Measurements from ENCODE around the gene ZYG11A. TPM values are rescaled to one million over a fixed set of nuclear protein-coding genes. Genes with fewer than 3 reads are reported as not detected.

The ZYG11A gene
- total and polyA plus RNA-seq, 8 donors, result 0.09 to 0.27 (median 0.14) TPM; not detected in 1

DNA sequence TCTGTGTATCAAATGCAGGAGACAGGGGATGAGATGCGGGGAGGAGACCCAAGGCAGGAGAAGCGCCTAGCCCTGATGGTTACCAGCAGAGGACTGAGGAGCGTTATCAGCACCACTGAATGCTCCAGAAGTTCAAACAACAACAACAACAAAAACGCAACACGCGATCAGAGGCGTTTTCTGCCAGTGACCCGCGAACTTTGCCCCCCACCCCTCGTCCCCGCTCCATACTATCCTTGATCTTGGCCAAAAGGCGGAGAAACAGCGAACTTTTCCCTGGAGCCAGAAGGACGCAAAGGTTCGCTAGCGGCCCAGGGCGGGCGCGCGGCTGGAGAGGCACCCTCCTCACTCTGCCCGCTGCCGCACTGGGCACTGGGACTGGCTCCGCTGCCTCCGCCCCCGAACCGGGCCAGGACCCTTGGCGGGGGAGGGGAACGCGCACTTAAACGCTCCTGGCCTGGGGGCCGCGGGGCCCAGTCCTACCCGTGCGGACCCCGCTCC lies 78.3 kb downstream of the ZYG11A start:
- Histone ChIP-seq H3K4me3 (peak overlapping the region; percentile 53 to 58), H3K9me3 (no peaks in the 10 kb centered on the region), H3K27ac (peak overlapping the region; percentile 60 to 67), H3K27me3 (peaks cover 0 to 26% of the 10 kb centered on the region in 2 donors), H3K4me1 (peaks cover 0 to 10% of the 10 kb centered on the region in 2 donors), H3K36me3 (no peaks in the 10 kb centered on the region)
- TF ChIP-seq, protein P1, sequence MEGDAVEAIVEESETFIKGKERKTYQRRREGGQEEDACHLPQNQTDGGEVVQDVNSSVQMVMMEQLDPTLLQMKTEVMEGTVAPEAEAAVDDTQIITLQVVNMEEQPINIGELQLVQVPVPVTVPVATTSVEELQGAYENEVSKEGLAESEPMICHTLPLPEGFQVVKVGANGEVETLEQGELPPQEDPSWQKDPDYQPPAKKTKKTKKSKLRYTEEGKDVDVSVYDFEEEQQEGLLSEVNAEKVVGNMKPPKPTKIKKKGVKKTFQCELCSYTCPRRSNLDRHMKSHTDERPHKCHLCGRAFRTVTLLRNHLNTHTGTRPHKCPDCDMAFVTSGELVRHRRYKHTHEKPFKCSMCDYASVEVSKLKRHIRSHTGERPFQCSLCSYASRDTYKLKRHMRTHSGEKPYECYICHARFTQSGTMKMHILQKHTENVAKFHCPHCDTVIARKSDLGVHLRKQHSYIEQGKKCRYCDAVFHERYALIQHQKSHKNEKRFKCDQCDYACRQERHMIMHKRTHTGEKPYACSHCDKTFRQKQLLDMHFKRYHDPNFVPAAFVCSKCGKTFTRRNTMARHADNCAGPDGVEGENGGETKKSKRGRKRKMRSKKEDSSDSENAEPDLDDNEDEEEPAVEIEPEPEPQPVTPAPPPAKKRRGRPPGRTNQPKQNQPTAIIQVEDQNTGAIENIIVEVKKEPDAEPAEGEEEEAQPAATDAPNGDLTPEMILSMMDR (IDR thresholded peaks at IDR 0.05), result no peak
- DNase-seq (peak in 2 of 4 donors; percentile 14 to 80), ATAC-seq (peak; percentile 86)
- intact Hi-C loops (cut with DNase I), result no loop called here

DNA sequence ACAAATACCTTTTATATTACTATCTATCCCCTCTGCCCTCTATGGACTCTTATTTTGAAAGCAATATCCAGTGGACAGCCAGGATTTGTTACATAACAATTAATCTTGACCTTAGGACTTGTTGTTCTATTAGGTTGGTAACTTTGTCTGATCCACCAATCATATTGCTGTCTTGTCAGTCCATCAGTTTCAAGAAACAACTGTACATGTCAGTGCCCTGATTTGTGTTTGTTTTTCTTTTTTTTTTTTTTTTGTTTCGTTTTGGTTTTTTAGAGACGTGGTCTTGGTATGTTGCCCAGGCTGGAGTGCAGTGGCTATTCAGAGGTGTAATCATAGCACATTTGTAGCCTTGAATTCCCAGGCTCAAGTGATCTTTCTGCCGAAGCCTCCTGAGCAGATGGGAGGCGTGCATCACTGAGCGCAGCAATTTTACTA lies 83.0 kb downstream of the ZYG11A start:
- H3K4me3 ChIP-seq, result no peak overlapping the region
- ATAC-seq, result no peak
- H3K36me3 ChIP-seq, result no peaks in the 10 kb centered on the region
- H3K9me3 ChIP-seq, result no peaks in the 10 kb centered on the region
- DNase-seq, result no peak
- peaks cover 0 to 42% of the 10 kb centered on the region in 2 donors for H3K27me3 ChIP-seq
- TF ChIP-seq, protein P1 (IDR thresholded peaks at IDR 0.05), result no peak
- H3K4me1 ChIP-seq, result peaks cover 5 to 32% of the 10 kb centered on the region in 2 donors
- no peak overlapping the region for H3K27ac ChIP-seq
- intact Hi-C loops (cut with DNase I), result no loop called here

DNA sequence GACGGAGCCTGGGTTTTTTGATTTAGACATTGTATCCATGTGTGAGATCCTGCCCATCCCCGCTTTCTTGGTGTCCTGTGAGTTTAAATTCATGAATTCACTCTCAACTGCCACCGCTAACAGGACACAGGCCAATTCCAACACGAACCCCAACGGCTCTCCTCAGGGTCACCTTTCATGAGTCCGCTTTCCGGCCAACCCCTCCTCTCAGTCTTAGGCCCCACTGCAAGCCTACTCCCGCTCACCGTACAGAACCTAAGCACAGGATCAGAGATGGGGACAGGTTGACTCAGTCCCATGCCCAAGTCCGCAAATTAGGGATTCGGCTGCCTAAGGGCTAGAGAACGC lies 84.3 kb downstream of the ZYG11A start:
- Histone ChIP-seq H3K27ac (peak overlapping the region in 1 of 2 donors; percentile 73), H3K27me3 (peaks cover 0 to 31% of the 10 kb centered on the region in 2 donors), H3K4me3 (peak overlapping the region; percentile 65 to 67), H3K36me3 (no peaks in the 10 kb centered on the region), H3K4me1 (peaks cover 5 to 25% of the 10 kb centered on the region in 2 donors), H3K9me3 (no peaks in the 10 kb centered on the region)
- ATAC-seq (no peak), DNase-seq (no peak)
- TF ChIP-seq, protein P1 (IDR thresholded peaks at IDR 0.05), result no peak
- intact Hi-C loops (cut with DNase I), result no loop called here

DNA sequence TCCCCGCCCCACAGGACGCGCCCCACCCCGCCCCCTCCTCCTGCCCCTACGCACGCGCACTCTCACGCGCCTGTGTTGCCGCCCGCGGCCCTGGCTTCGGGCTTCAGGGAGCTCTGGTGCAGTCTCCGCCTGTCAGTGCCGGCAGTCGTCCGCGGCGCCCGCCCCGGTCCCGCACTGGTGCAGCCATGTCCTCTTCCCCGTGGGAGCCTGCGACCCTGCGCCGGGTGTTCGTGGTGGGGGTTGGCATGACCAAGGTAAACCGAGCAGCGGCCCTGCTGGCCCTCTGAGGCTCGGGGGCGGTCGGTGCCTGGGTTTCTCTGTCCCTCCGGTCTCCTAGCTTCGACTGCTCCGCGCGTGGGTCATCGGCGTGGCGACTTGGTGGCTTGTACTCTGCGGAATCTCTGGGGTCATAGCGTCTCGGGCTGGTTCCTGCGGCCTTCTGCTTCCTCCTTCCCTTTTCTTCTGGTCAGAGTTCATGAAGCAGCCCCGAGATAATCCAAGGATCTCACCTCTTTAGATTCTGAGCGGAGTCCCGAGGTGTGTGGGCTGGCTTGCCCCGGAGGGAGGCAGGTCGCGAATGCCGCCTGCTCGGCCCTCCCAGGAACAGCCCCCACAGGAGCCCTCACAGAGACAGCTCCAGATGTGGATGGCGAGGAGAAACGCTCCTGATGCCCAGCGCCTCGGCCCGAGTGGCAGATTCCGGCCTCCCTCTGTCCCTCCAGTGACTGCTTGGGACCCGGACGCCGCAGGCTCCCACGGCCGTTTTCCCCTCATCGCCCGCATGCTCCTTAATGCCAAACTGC lies 84.9 kb downstream of the ZYG11A start, which contains the start of gene SCP2:
SCP2 (plus strand) TSS at position 65 of the 803 bp plus-strand sequence; CDS start at position 186, 121 bp downstream.
- H3K27ac ChIP-seq, result peak within 1 kb of the TSS in 1 of 2 donors; percentile 73
- TF ChIP-seq, protein P1 (IDR thresholded peaks at IDR 0.05), result no peak
- DNase-seq (peak; percentile 72 to 95 (median 83)), ATAC-seq (peak; percentile 98)
- peaks cover 5 to 24% of the 10 kb centered on the region in 2 donors for H3K4me1 ChIP-seq
- intact Hi-C loops (cut with DNase I), result no loop called here
- no peaks in the 10 kb centered on the region for H3K36me3 ChIP-seq
- no peaks in the 10 kb centered on the region for H3K9me3 ChIP-seq
- H3K27me3 ChIP-seq, result peaks cover 0 to 27% of the 10 kb centered on the region in 2 donors
- peak within 1 kb of the TSS; percentile 65 to 67 for H3K4me3 ChIP-seq

DNA sequence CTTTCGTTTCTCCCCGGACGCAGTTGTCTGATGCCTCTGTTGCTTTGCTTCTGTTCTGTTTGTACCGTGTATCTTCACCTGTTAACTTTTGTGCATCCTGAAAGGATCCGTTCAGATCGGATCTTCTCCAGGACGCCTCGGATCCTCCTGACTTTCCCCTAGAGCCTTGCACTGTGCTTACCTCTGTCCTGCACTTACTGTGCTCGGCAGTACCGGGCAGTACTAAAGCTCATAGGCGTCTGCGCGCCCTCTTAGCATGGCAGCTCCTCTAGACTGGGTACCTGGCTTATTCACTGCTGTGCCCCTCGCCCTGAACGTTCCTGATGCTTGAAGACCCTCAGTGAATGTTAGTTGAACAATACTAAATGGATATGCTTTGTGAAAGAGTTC lies 85.5 kb downstream of the ZYG11A start:
- Histone ChIP-seq H3K27me3 (peaks cover 0 to 21% of the 10 kb centered on the region in 2 donors), H3K27ac (no peak overlapping the region), H3K4me1 (peaks cover 5 to 24% of the 10 kb centered on the region in 2 donors), H3K36me3 (no peaks in the 10 kb centered on the region), H3K4me3 (peak overlapping the region; percentile 65 to 67), H3K9me3 (no peaks in the 10 kb centered on the region)
- DNase-seq, result no peak
- ATAC-seq, result peak; percentile 39
- TF ChIP-seq, protein P1 (IDR thresholded peaks at IDR 0.05), result no peak
- intact Hi-C loops (cut with DNase I), result no loop called here

Data from left lung (tissue), 10 donors.